ENCODE data around the gene CNTNAP5.

CNTNAP5 gene

GRCh38 chr2:124065636-124066035 is 40.5 kb downstream of the CNTNAP5 start:
- no peak for DNase-seq

- no peak for DNase-seq
Measured at GRCh38 chr2:124066776-124067175, 41.7 kb downstream of the CNTNAP5 start.

- no peak for DNase-seq
Measured at GRCh38 chr2:124079045-124079444, 54.0 kb downstream of the CNTNAP5 start.

- DNase-seq = no peak
Measured at GRCh38 chr2:124080281-124081153, 55.4 kb downstream of the CNTNAP5 start.

GRCh38 chr2:124081154-124081716 is 56.1 kb downstream of the CNTNAP5 start:
- no peak for DNase-seq

GRCh38 chr2:124088616-124089015 is 63.5 kb downstream of the CNTNAP5 start:
- DNase-seq = no peak

GRCh38 chr2:124091721-124092120 is 66.6 kb downstream of the CNTNAP5 start:
- DNase-seq = no peak

- no peak for DNase-seq
Measured at GRCh38 chr2:124092651-124093050, 67.6 kb downstream of the CNTNAP5 start.

GRCh38 chr2:124104914-124105313 is 79.8 kb downstream of the CNTNAP5 start:
- no peak for DNase-seq

- no peak for DNase-seq
Measured at GRCh38 chr2:124112206-124112605, 87.1 kb downstream of the CNTNAP5 start.

- no peak for DNase-seq
Measured at GRCh38 chr2:124112966-124113365, 87.9 kb downstream of the CNTNAP5 start.

- no peak for DNase-seq
Measured at GRCh38 chr2:124120246-124120645, 95.2 kb downstream of the CNTNAP5 start.

- no peak for DNase-seq
Measured at GRCh38 chr2:124121106-124121505, 96.0 kb downstream of the CNTNAP5 start.

GRCh38 chr2:124121760-124122275 is 96.7 kb downstream of the CNTNAP5 start:
- DNase-seq = no peak

GRCh38 chr2:124122340-124122739 is 97.3 kb downstream of the CNTNAP5 start:
- DNase-seq = no peak

- no peak for DNase-seq
Measured at GRCh38 chr2:124131276-124131675, 106.2 kb downstream of the CNTNAP5 start.

GRCh38 chr2:124136110-124136509 is 111.0 kb downstream of the CNTNAP5 start:
- no peak for DNase-seq

GRCh38 chr2:124138076-124138475 is 113.0 kb downstream of the CNTNAP5 start:
- no peak for DNase-seq

- DNase-seq = no peak
Measured at GRCh38 chr2:124145982-124146381, 120.9 kb downstream of the CNTNAP5 start.

GRCh38 chr2:124147552-124147951 is 122.5 kb downstream of the CNTNAP5 start:
- no peak for DNase-seq

- DNase-seq = no peak
Measured at GRCh38 chr2:124149571-124149970, 124.5 kb downstream of the CNTNAP5 start.

GRCh38 chr2:124151691-124152090 is 126.6 kb downstream of the CNTNAP5 start:
- no peak for DNase-seq

- no peak for DNase-seq
Measured at GRCh38 chr2:124153713-124154112, 128.6 kb downstream of the CNTNAP5 start.

GRCh38 chr2:124159166-124159565 is 134.1 kb downstream of the CNTNAP5 start:
- no peak for DNase-seq
